GM21381 (cell line): Measurements from ENCODE around the gene THBS2.

Source experiments
- ATAC-seq: cut with Tn5 transposase; IDR thresholded peaks from one replicate; pipeline ENCODE4 v1.9.1; 2021; ENCODE audit warnings: mild to moderate bottlenecking, moderate library complexity; ENCODE audit not compliant: unreplicated experiment

Gene THBS2

GRCh38 chr6:169251371-169251802 is 2.3 kb downstream of the THBS2 start:
- no peak for ATAC-seq

DNA sequence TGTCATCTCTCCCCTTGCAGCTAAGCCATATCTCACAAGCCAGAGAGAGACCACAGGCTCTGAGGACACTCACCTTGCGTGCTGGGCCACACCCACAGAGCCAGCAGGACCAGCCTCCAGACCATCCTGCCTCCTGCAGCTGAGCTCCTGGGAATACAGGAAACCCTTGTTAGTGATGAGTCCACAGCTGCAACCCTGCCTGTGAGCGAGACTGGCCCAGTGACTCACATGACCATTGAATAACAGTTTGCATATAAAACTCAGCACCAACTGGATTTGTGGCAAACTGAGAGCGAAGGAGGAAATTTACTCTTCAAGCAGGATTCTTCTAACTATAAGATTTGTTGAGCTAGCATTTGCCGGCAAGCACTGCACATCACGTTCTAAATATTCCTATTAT is 3.0 kb downstream of the THBS2 start:
- no peak for ATAC-seq

DNA sequence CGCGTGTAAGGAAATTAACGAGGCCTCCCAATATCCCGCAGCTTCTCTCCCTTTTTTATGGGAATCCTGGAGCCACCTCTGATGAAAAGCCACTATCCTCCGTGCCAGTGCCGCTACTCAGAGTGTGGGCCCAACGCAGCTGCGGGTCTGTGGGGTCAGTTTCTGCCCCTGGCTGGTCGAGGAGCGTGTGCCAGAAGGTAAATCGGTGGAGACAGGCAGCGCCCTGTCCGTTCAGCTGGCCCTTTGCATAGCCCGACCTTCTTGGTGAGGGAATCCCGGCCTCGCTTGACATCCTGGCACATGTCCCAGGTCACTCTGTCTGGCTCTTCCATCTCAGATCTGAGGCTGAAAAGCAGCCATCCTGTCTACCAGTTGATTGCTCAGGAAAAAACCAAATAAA is 4.6 kb downstream of the THBS2 start:
- ATAC-seq: no peak

- no peak for ATAC-seq
Observed at GRCh38 chr6:169248521-169248971, 5.1 kb downstream of the THBS2 start.

- ATAC-seq: no peak
Observed at GRCh38 chr6:169247991-169248390, 5.7 kb downstream of the THBS2 start.

- ATAC-seq: no peak
Observed at GRCh38 chr6:169247419-169247818, 6.2 kb downstream of the THBS2 start.

GRCh38 chr6:169246445-169246844 is 7.2 kb downstream of the THBS2 start:
- no peak for ATAC-seq

- ATAC-seq: no peak
Observed at GRCh38 chr6:169244684-169245383, 8.8 kb downstream of the THBS2 start.

DNA sequence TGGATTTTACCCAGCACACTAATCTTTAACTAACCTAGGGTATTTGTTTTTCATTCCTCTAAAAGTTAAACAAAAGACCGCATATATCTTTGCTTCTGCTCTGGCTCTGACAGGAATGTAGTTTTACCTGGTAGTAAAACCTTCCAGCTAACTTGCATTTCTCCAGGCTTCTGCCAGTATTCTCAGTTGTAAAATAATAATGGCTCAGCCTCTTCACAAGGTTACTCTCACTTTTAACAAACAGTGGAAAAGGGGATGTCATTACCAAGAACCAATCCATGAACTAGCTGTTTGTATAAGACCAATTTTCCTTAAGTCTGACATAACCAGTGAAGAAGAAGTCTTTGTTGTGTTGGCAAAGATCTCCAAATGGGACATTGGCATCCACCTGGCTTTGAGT is 10.0 kb downstream of the THBS2 start:
- ATAC-seq: no peak

- ATAC-seq: no peak
Observed at GRCh38 chr6:169243186-169243585, 10.5 kb downstream of the THBS2 start.

DNA sequence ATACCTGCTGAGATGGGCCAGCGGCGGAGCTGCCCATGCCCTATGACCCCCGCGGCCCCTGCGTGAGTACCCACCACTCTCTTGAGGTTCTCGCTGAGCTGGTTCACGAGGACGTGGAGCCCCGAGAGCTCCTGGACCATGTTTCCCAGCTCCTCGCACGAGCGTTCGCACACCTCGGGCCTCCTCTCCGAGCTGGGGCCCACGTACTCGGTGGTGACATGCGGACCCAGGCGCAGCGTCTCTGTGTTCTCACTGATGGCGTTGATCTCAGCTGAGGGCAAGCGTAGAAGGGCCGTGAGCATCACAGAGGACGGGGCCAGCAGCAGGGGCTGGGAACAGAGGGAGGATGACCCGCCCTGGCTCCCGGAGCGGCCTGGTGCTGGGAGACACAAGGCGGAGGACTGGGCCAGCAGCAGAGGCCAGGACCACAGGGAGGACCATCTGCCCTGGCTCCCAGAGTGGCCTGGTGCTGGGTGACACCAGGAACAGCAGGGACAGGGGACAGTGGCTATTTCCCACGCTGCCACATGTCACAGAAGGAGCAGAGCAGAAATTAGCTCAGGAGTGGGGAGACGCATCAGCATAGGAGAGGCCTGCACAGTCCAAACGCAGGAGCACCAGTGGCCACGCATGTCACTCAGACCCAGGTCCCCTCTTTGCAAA is 11.8 kb downstream of the THBS2 start:
- ATAC-seq: no peak

DNA sequence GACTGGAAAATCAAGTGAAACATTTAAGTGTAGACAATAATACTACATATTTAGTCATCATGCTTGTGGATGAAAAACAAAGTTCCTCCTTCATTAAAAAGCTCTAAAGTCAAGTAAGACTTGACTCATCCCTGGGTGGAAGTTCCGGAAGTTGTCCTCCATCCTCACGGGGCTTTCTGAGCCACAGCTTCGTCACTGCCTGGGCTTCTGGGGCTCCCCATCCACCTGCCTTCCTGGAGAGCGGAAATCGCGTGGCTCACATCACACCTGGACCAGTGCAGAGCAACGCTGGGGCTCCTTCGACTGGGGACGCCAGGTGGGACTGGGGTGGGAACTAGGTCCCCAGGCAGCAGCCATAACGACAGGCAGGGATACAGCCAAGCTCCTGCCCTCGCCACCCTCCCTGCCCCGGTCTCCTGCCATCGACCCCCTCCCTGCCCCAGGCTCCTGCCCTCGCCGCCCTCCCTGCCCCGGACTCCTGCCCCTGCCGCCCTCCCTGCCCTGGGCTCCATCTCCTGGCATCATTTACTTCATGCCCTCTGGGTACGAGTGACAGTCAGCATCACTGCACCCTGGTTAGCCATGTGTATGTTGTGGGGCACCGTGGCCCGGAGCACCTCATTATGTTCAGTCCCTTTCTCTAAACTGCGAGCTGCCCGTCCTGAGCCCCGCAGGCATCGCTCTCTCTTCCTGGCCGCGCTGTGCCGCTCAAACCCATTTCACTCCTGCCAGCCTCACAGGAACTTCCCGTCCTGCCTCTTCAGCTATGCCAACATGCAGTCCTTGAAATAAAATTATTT is 12.9 kb downstream of the THBS2 start:
- no peak for ATAC-seq

- ATAC-seq: no peak
Observed at GRCh38 chr6:169240125-169240524, 13.5 kb downstream of the THBS2 start.

DNA sequence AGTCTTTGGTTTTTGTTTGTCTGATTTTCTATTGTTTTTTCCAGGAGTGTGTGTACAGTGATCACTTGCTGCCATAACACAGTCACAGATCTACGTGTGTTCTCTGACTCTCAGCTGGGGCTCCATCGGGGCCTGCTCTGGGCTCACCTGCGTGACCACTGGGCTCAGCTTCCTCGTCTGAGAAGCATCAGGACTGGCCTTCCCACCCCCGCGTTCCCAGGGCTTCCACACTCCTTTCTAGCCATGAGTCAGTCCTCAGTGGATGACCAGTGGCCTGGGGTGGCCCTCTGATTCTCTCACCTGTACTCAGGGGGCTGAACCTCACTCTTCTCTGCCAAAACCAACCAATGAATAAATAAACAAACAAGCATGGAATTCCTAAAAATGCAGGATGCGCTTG is 14.5 kb downstream of the THBS2 start:
- ATAC-seq: no peak

GRCh38 chr6:169238766-169239165 is 14.9 kb downstream of the THBS2 start:
- no peak for ATAC-seq

GRCh38 chr6:169237496-169238134 is 16.0 kb downstream of the THBS2 start:
- ATAC-seq: no peak

- ATAC-seq: no peak
Observed at GRCh38 chr6:169236988-169237387, 16.7 kb downstream of the THBS2 start.

DNA sequence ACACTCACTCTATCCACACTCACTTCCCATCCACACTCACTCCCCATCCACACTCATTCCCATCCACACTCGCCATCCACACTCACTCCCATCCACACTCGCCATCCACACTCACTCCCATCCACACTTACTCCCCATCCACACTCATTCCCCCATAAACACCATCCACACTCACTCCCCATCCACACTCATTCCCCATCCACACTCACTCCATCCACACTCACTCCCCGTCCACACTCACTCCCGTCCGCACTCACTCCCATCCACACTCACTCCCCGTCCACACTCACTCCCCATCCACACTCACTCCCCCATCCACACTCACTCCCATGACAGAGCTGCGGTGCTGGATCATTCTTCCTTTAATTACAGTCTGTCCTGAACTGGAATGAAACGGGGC is 17.1 kb downstream of the THBS2 start:
- ATAC-seq: no peak

DNA sequence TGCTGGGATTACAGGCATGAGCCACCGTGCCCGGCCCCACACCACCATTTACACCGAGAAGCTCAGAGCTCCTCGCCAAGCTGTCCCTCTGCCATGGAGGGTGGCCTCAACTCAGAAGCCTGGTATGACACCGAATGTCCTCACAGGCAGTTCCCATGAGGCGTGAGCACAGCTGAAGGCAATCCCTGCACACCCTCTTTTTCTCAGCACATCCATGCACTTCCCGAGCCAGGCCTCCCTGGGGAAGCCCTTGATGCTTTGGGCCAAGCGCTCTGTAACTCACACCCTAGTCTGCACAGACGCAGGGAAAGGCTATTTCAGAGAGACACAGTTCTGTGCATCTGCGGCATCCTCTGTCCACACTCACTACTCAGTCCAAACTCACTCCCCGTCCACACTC is 18.4 kb downstream of the THBS2 start:
- no peak for ATAC-seq

- ATAC-seq: no peak
Observed at GRCh38 chr6:169234634-169235033, 19.0 kb downstream of the THBS2 start.

GRCh38 chr6:169233832-169234231 is 19.8 kb downstream of the THBS2 start:
- ATAC-seq: no peak
